ENCODE measurements around the gene PHF20.
"Not testable (repeated sequence)": the region's sequence is repeated elsewhere in the genome, so short reads cannot be mapped to it uniquely, and the experiment has no call there.

PHF20 gene

GRCh38 chr20:35953387-35954199 is 181.8 kb downstream of the PHF20 start:
- peak overlapping the region; percentile 98 for H3K4me3 ChIP-seq (ENCODE audit: low read depth, low read length)
- DNase-seq: peak; percentile 18
- H3K27me3 ChIP-seq (replicated peaks): no peaks in the 10 kb centered on the region
- no peak for TF ChIP-seq CTCF (IDR thresholded peaks at IDR 0.05; ENCODE audit: low read depth, low read length, missing control alignments)
- in situ Hi-C loops (cut with HindIII; ENCODE audit: low pct_ligation_motif_present, low sequenced_read_pairs): no loop called here
- H3K36me3 ChIP-seq (replicated peaks): no peaks in the 10 kb centered on the region
- H3K27ac ChIP-seq: peak overlapping the region; percentile 96

- Histone ChIP-seq H3K36me3 (replicated peaks) (no peaks in the 10 kb centered on the region), H3K27ac (peak within 1 kb of the TSS; percentile 96), H3K27me3 (replicated peaks) (no peaks in the 10 kb centered on the region), H3K4me3 (ENCODE audit: low read depth, low read length) (peak within 1 kb of the TSS; percentile 98)
- in situ Hi-C loops (cut with HindIII; ENCODE audit: low pct_ligation_motif_present, low sequenced_read_pairs): no loop called here
- DNase-seq: peak; percentile 91
- peak; percentile 89 for TF ChIP-seq CTCF (IDR thresholded peaks at IDR 0.05; ENCODE audit: low read depth, low read length, missing control alignments)
Measured at GRCh38 chr20:35954200-35954906, 182.5 kb downstream of the PHF20 start, which contains the start of gene SCAND1. TSS of gene SCAND1 (minus strand) at chr20:35954502. CDS start at chr20:35954284, 218 bp downstream.

- H3K4me3 ChIP-seq (ENCODE audit: low read depth, low read length): peak overlapping the region; percentile 98
- TF ChIP-seq CTCF (IDR thresholded peaks at IDR 0.05; ENCODE audit: low read depth, low read length, missing control alignments): no peak
- peak overlapping the region; percentile 96 for H3K27ac ChIP-seq
- no peaks in the 10 kb centered on the region for H3K27me3 ChIP-seq (replicated peaks)
- no peaks in the 10 kb centered on the region for H3K36me3 ChIP-seq (replicated peaks)
- in situ Hi-C loops (cut with HindIII; ENCODE audit: low pct_ligation_motif_present, low sequenced_read_pairs): no loop called here
- DNase-seq: peak; percentile 38
Measured at GRCh38 chr20:35954907-35955251, 183.1 kb downstream of the PHF20 start.

GRCh38 chr20:35956616-35957015 is 184.8 kb downstream of the PHF20 start:
- TF ChIP-seq CTCF (IDR thresholded peaks at IDR 0.05; ENCODE audit: low read depth, low read length, missing control alignments): no peak
- Histone ChIP-seq H3K27ac (no peak overlapping the region), H3K36me3 (replicated peaks) (no peaks in the 10 kb centered on the region), H3K4me3 (ENCODE audit: low read depth, low read length) (no peak overlapping the region), H3K27me3 (replicated peaks) (peaks cover 1% of the 10 kb centered on the region)
- in situ Hi-C loops (cut with HindIII; ENCODE audit: low pct_ligation_motif_present, low sequenced_read_pairs): no loop called here
- no peak for DNase-seq

- H3K36me3 ChIP-seq (replicated peaks); in situ Hi-C loops (cut with HindIII; ENCODE audit: low pct_ligation_motif_present, low sequenced_read_pairs); H3K27me3 ChIP-seq (replicated peaks); DNase-seq; H3K27ac ChIP-seq; H3K4me3 ChIP-seq (ENCODE audit: low read depth, low read length): not testable (repeated sequence)
Measured at GRCh38 chr20:35959291-35959690, 187.5 kb downstream of the PHF20 start.

- no peak for TF ChIP-seq CTCF (IDR thresholded peaks at IDR 0.05; ENCODE audit: low read depth, low read length, missing control alignments)
- no peak for DNase-seq
- H3K27ac ChIP-seq: no peak overlapping the region
- in situ Hi-C loops (cut with HindIII; ENCODE audit: low pct_ligation_motif_present, low sequenced_read_pairs): no loop called here
- peaks cover 1% of the 10 kb centered on the region for H3K27me3 ChIP-seq (replicated peaks)
- H3K36me3 ChIP-seq (replicated peaks): no peaks in the 10 kb centered on the region
- no peak overlapping the region for H3K4me3 ChIP-seq (ENCODE audit: low read depth, low read length)
Measured at GRCh38 chr20:35963878-35964277, 192.1 kb downstream of the PHF20 start.

Data from brain microvascular endothelial cell (primary cell).